ENCODE data around the gene CIROP. TPM values are rescaled to one million over a fixed set of nuclear protein-coding genes. Genes with fewer than 3 reads are reported as not detected.

CIROP gene
- total and polyA plus RNA-seq, 9 of the 15 experiments (the other 6 are each of a cell fraction or from before 2014, with no cell fraction given), result not detected

GRCh38 chr14:23137813-23138535, 33.2 kb upstream of the CIROP start:
- Histone ChIP-seq H3K4me2 (ENCODE audit: insufficient read depth, low read length) (no peak overlapping the region), H2AFZ (ENCODE audit: low read depth, low read length) (no peak overlapping the region), H3K79me2 (ENCODE audit: control insufficient read depth, insufficient read depth, low read length) (no peaks in the 10 kb centered on the region), H3K36me3 (ENCODE audit: control insufficient read depth, insufficient read depth, low read length) (peaks cover 9% of the 10 kb centered on the region; the same call in 1 of the 3 replicates), H3K9ac (ENCODE audit: insufficient read depth in 1 of 2, low read depth in 2 of 2, low read length in 2 of 2) (peak overlapping the region in 1 of 2 experiments; percentile 78; a peak in 2 of 4 replicates), H3K27me3 (ENCODE audit: control insufficient read depth in 2 of 2, insufficient read depth in 2 of 2, low read length in 2 of 2) (no peaks in the 10 kb centered on the region), H3K9me3 (replicated peaks; ENCODE audit: control insufficient read depth, insufficient read depth, low read depth, low read length) (no peaks in the 10 kb centered on the region), H3K27ac (ENCODE audit: extremely low read depth, low read depth, low read length) (no peak overlapping the region), H3K9me1 (ENCODE audit: control insufficient read depth, insufficient read depth, low read length) (no peaks in the 10 kb centered on the region), H3K4me3 (no peak overlapping the region), H3K4me1 (replicated peaks in 1 of 2; ENCODE audit: control insufficient read depth in 2 of 2, insufficient read depth in 2 of 2, low read length in 2 of 2) (peaks cover 16 to 27% of the 10 kb centered on the region in 2 experiments; a peak in 4 of 5 replicates), H4K20me1 (replicated peaks; ENCODE audit: control insufficient read depth, insufficient read depth, low read length) (no peaks in the 10 kb centered on the region)
- POLR2A ChIA-PET, result interaction anchor here (0.8 to 1.3 kb wide), 4 partner anchors 13 to 43 kb away, joined by 3 read pairs; partner anchors contain the start of gene C14orf119
- FAIRE-seq, result no peak
- no peak; the same call in 2 of the 3 replicates for ATAC-seq
- TF ChIP-seq NONO (IDR thresholded peaks at IDR 0.05; ENCODE audit: low read depth in 2 of 2, low read length in 1 of 2), result no peak
- TF ChIP-seq ZNF324 (CRISPR knock-in tag; IDR thresholded peaks at IDR 0.05), result no peak
- no peak for TF ChIP-seq MBD2 (IDR thresholded peaks at IDR 0.05; ENCODE audit: borderline replicate concordance, low read depth)
- TF ChIP-seq MTA1 (IDR thresholded peaks at IDR 0.05; ENCODE audit: borderline replicate concordance), result no peak
- TF ChIP-seq EP400 (IDR thresholded peaks at IDR 0.05), result no peak
- no peak for TF ChIP-seq CBX2 (IDR thresholded peaks at IDR 0.05; ENCODE audit: insufficient read depth, low read length, poor library complexity, severe bottlenecking)
- no peak for TF ChIP-seq ZNF695 (CRISPR knock-in tag; IDR thresholded peaks at IDR 0.05)
- no peak for TF ChIP-seq ZBTB2 (IDR thresholded peaks at IDR 0.05)
- TF ChIP-seq SLC30A9 (CRISPR knock-in tag; IDR thresholded peaks at IDR 0.05), result no peak
- TF ChIP-seq EGR1 (conservative IDR thresholded peaks at IDR 0.05), result no peak
- no peak for TF ChIP-seq HINFP (tag; conservative IDR thresholded peaks at IDR 0.05; ENCODE audit: low read depth)
- TF ChIP-seq GTF2B (IDR thresholded peaks at IDR 0.05; ENCODE audit: extremely low read depth, insufficient read length), result no peak
- TF ChIP-seq STAT6 (CRISPR knock-in tag; IDR thresholded peaks at IDR 0.05), result no peak
- TF ChIP-seq NELFE (IDR thresholded peaks at IDR 0.05; ENCODE audit: insufficient read depth, insufficient read length), result no peak
- DNase-seq (ENCODE audit: extremely low read depth in 1 of 4, low spot score in 3 of 4), result no peak
- CTCF ChIA-PET (ENCODE audit: low intra/inter-chr PET ratio), result no interaction called here
- WGBS (ENCODE audit: insufficient coverage, low coverage, missing lambda C conversion rate), result 57% methylated on average over 6 of the region's 6 CpGs
- BruUV-seq (replicated peaks), result no TSS peak
- in situ Hi-C loops (cut with MboI), result no loop called here
- intact Hi-C loops (cut with micrococcal nuclease), result no loop called here

Measured in K562 (cell line).